ENCODE results near the gene HAL. TPM values are rescaled to one million over a fixed set of nuclear protein-coding genes. Genes with fewer than 3 reads are reported as not detected.

Gene HAL
- total RNA-seq = 0.09 and 0.38 TPM in 2 replicates

- intact Hi-C loops (cut with micrococcal nuclease) = no loop called here
- Mint-ChIP-seq H3K4me1 (peaks cover 9% of the 10 kb centered on the region), H3K36me3 (ENCODE audit: low read depth) (peaks cover 7% of the 10 kb centered on the region), H3K9me3 (no peaks in the 10 kb centered on the region), H3K27ac (no peak within 1 kb of the TSS), H3K27me3 (peaks cover 5% of the 10 kb centered on the region), H3K4me3 (no peak within 1 kb of the TSS)
- DNase-seq = no peak
Observed at GRCh38 chr12:95996034-95996658, at the start of gene HAL. Gene HAL, minus strand, starts transcription at chr12:95996344. Its CDS starts 434 bp downstream, at chr12:95995910.

- Mint-ChIP-seq H3K9me3 (no peaks in the 10 kb centered on the region), H3K4me1 (peaks cover 38% of the 10 kb centered on the region), H3K4me3 (no peak overlapping the region), H3K36me3 (ENCODE audit: low read depth) (no peaks in the 10 kb centered on the region), H3K27me3 (no peaks in the 10 kb centered on the region), H3K27ac (no peak overlapping the region)
- DNase-seq = no peak
- intact Hi-C loops (cut with micrococcal nuclease) = loop anchor here (5.0 kb wide), 2 partner anchors 382 to 472 kb away; no protein-coding TSS in a partner anchor
Observed at GRCh38 chr12:96045566-96045965, 49.4 kb upstream of the HAL start.

- DNase-seq = no peak
- H3K27me3 Mint-ChIP-seq = no peaks in the 10 kb centered on the region
- intact Hi-C loops (cut with micrococcal nuclease) = loop anchor here (5.0 kb wide), 2 partner anchors 382 to 472 kb away; no protein-coding TSS in a partner anchor
- peaks cover 38% of the 10 kb centered on the region for H3K4me1 Mint-ChIP-seq
- H3K9me3 Mint-ChIP-seq = no peaks in the 10 kb centered on the region
- no peaks in the 10 kb centered on the region for H3K36me3 Mint-ChIP-seq (ENCODE audit: low read depth)
- no peak overlapping the region for H3K4me3 Mint-ChIP-seq
- H3K27ac Mint-ChIP-seq = no peak overlapping the region
Observed at GRCh38 chr12:96044943-96045290, 48.8 kb upstream of the HAL start.

GRCh38 chr12:96044017-96044942, 48.1 kb upstream of the HAL start:
- H3K27me3 Mint-ChIP-seq = no peaks in the 10 kb centered on the region
- no peak overlapping the region for H3K27ac Mint-ChIP-seq
- H3K4me1 Mint-ChIP-seq = peaks cover 36% of the 10 kb centered on the region
- intact Hi-C loops (cut with micrococcal nuclease) = no loop called here
- H3K36me3 Mint-ChIP-seq (ENCODE audit: low read depth) = no peaks in the 10 kb centered on the region
- no peaks in the 10 kb centered on the region for H3K9me3 Mint-ChIP-seq
- no peak overlapping the region for H3K4me3 Mint-ChIP-seq
- DNase-seq = no peak

GRCh38 chr12:96041181-96041580, 45.0 kb upstream of the HAL start:
- Mint-ChIP-seq H3K27ac (no peak overlapping the region), H3K9me3 (no peaks in the 10 kb centered on the region), H3K36me3 (ENCODE audit: low read depth) (no peaks in the 10 kb centered on the region), H3K4me1 (peaks cover 11% of the 10 kb centered on the region), H3K27me3 (no peaks in the 10 kb centered on the region), H3K4me3 (no peak overlapping the region)
- no peak for DNase-seq
- intact Hi-C loops (cut with micrococcal nuclease) = no loop called here

- DNase-seq = no peak
- peaks cover 10% of the 10 kb centered on the region for H3K4me1 Mint-ChIP-seq
- no peak overlapping the region for H3K4me3 Mint-ChIP-seq
- no peaks in the 10 kb centered on the region for H3K9me3 Mint-ChIP-seq
- intact Hi-C loops (cut with micrococcal nuclease) = no loop called here
- H3K36me3 Mint-ChIP-seq (ENCODE audit: low read depth) = no peaks in the 10 kb centered on the region
- H3K27me3 Mint-ChIP-seq = no peaks in the 10 kb centered on the region
- no peak overlapping the region for H3K27ac Mint-ChIP-seq
Observed at GRCh38 chr12:96040305-96041133, 44.4 kb upstream of the HAL start.

GRCh38 chr12:96039516-96039915, 43.4 kb upstream of the HAL start:
- Mint-ChIP-seq H3K4me1 (peaks cover 4% of the 10 kb centered on the region), H3K27ac (no peak overlapping the region), H3K4me3 (no peak overlapping the region), H3K27me3 (no peaks in the 10 kb centered on the region), H3K36me3 (ENCODE audit: low read depth) (no peaks in the 10 kb centered on the region), H3K9me3 (no peaks in the 10 kb centered on the region)
- intact Hi-C loops (cut with micrococcal nuclease) = loop anchor here (5.0 kb wide), 1 partner anchor 822 kb away; the partner anchor contains the start of genes FGD6 and VEZT
- DNase-seq = no peak

- Mint-ChIP-seq H3K9me3 (no peaks in the 10 kb centered on the region), H3K4me1 (peaks cover 6% of the 10 kb centered on the region), H3K4me3 (no peak overlapping the region), H3K27me3 (no peaks in the 10 kb centered on the region), H3K27ac (no peak overlapping the region), H3K36me3 (ENCODE audit: low read depth) (peaks cover 2% of the 10 kb centered on the region)
- no peak for DNase-seq
- intact Hi-C loops (cut with micrococcal nuclease) = loop anchor here (5.0 kb wide), 1 partner anchor 820 kb away; the partner anchor contains the start of genes FGD6 and VEZT
Observed at GRCh38 chr12:96036765-96037455, 40.8 kb upstream of the HAL start.

GRCh38 chr12:96035283-96036236, 39.4 kb upstream of the HAL start, which contains the start of gene LTA4H:
Gene LTA4H, minus strand, starts transcription at chr12:96035587. Its CDS starts 68 bp downstream, at chr12:96035519.
- peaks cover 6% of the 10 kb centered on the region for H3K4me1 Mint-ChIP-seq
- peak; percentile 98 for DNase-seq
- H3K27me3 Mint-ChIP-seq = no peaks in the 10 kb centered on the region
- H3K4me3 Mint-ChIP-seq = no peak within 1 kb of the TSS
- intact Hi-C loops (cut with micrococcal nuclease) = loop anchor here (1.0 to 5.0 kb wide), 8 partner anchors 12 to 872 kb away; partner anchors contain the start of genes AMDHD1, CCDC38, CFAP54 and FGD6
- no peak within 1 kb of the TSS for H3K27ac Mint-ChIP-seq
- no peaks in the 10 kb centered on the region for H3K9me3 Mint-ChIP-seq
- H3K36me3 Mint-ChIP-seq (ENCODE audit: low read depth) = peaks cover 2% of the 10 kb centered on the region

- H3K27me3 Mint-ChIP-seq = no peaks in the 10 kb centered on the region
- no peak overlapping the region for H3K4me3 Mint-ChIP-seq
- DNase-seq = peak; percentile 73
- no peaks in the 10 kb centered on the region for H3K9me3 Mint-ChIP-seq
- intact Hi-C loops (cut with micrococcal nuclease) = loop anchor here (1.0 to 5.0 kb wide), 8 partner anchors 13 to 873 kb away; partner anchors contain the start of genes AMDHD1, CCDC38, CFAP54 and FGD6
- H3K4me1 Mint-ChIP-seq = peaks cover 11% of the 10 kb centered on the region
- H3K36me3 Mint-ChIP-seq (ENCODE audit: low read depth) = peaks cover 2% of the 10 kb centered on the region
- H3K27ac Mint-ChIP-seq = no peak overlapping the region
Observed at GRCh38 chr12:96034621-96035282, 38.6 kb upstream of the HAL start.

GRCh38 chr12:96033549-96034389, 37.6 kb upstream of the HAL start:
- Mint-ChIP-seq H3K4me3 (no peak overlapping the region), H3K9me3 (no peaks in the 10 kb centered on the region), H3K36me3 (ENCODE audit: low read depth) (peaks cover 2% of the 10 kb centered on the region), H3K27ac (no peak overlapping the region), H3K27me3 (no peaks in the 10 kb centered on the region), H3K4me1 (peaks cover 12% of the 10 kb centered on the region)
- intact Hi-C loops (cut with micrococcal nuclease) = loop anchor here (2.0 kb wide), 1 partner anchor 91 kb away; the partner anchor contains the start of genes AMDHD1 and CCDC38
- no peak for DNase-seq

Data from activated CD4-positive, alpha-beta T cell treated with anti-CD3 and anti-CD28 coated beads, Interleukin-2, amount 10 ng/mL, durations not matched to agents 24 days and 14 days (primary cell).